GM23248 (cell line): Measurements from ENCODE around the gene TMC1. TPM values are rescaled to one million over a fixed set of nuclear protein-coding genes. Genes with fewer than 3 reads are reported as not detected.

Experiments used
- DNase-seq: peaks from one replicate; pipeline ENCODE4 v3.0.0-alpha.2; 2015
- H2AFZ ChIP-seq: fragments of 200-600 bp; sonication (generic); 2 replicates; pipeline ENCODE4 v1.6.1; 2016; ENCODE audit warnings: antibody characterized with exemption
- H3F3A ChIP-seq: fragments of 200-600 bp; sonication (generic); 2 replicates; pipeline ENCODE4 v1.6.1; 2016; ENCODE audit warnings: mild to moderate bottlenecking, antibody characterized with exemption, mixed run types; ENCODE audit not compliant: insufficient read depth
- H3K27ac ChIP-seq: fragments of 200-600 bp; sonication (generic); 2 replicates; pipeline ENCODE4 v1.5.1; 2016; ENCODE audit warnings: mild to moderate bottlenecking
- H3K27me3 ChIP-seq: fragments of 200-600 bp; sonication (generic); replicated peaks from 2 replicates; pipeline ENCODE4 v1.6.1; 2016; ENCODE audit warnings: mild to moderate bottlenecking; ENCODE audit not compliant: insufficient read depth
- H3K36me3 ChIP-seq: fragments of 200-600 bp; sonication (generic); 2 replicates; pipeline ENCODE4 v1.6.1; 2016; ENCODE audit warnings: low read depth, mild to moderate bottlenecking
- H3K4me1 ChIP-seq: fragments of 200-600 bp; sonication (generic); 2 replicates; pipeline ENCODE4 v1.6.1; 2016; ENCODE audit warnings: mild to moderate bottlenecking; ENCODE audit not compliant: insufficient read depth
- H3K4me2 ChIP-seq: fragments of 200-600 bp; sonication (generic); one replicate; pipeline ENCODE4 v1.6.1; 2016; ENCODE audit warnings: mild to moderate bottlenecking; ENCODE audit not compliant: unreplicated experiment
- H3K4me3 ChIP-seq: fragments of 200-600 bp; sonication (generic); 2 replicates; pipeline ENCODE4 v1.5.1; 2016; ENCODE audit warnings: mild to moderate bottlenecking
- H3K79me2 ChIP-seq: fragments of 200-600 bp; sonication (generic); 2 replicates; pipeline ENCODE4 v1.6.1; 2016; ENCODE audit warnings: mild to moderate bottlenecking; ENCODE audit not compliant: insufficient read depth
- H3K9ac ChIP-seq: fragments of 200-600 bp; sonication (generic); 2 replicates; pipeline ENCODE4 v1.6.1; 2016; ENCODE audit warnings: mild to moderate bottlenecking
- H3K9me2 ChIP-seq: fragments of 200-600 bp; sonication (generic); 2 replicates; pipeline ENCODE4 v1.6.1; 2016; ENCODE audit warnings: mixed run types, mild to moderate bottlenecking, moderate library complexity; ENCODE audit not compliant: insufficient read depth
- H3K9me3 ChIP-seq: fragments of 200-600 bp; sonication (generic); one replicate; pipeline ENCODE4 v1.6.1; 2017; ENCODE audit warnings: low read depth
- H4K20me1 ChIP-seq: fragments of 200-600 bp; sonication (generic); 2 replicates; pipeline ENCODE4 v1.6.0; 2016; ENCODE audit not compliant: insufficient read depth
- EZH2 ChIP-seq: fragments of 200-600 bp; sonication (generic); IDR thresholded peaks from 2 replicates; pipeline ENCODE4 v1.6.1; 2018; ENCODE audit warnings: antibody characterized with exemption, mild to moderate bottlenecking; ENCODE audit not compliant: insufficient read depth, poor library complexity, severe bottlenecking
- EZH2phosphoT487 ChIP-seq: fragments of 200-600 bp; sonication (generic); IDR thresholded peaks from 2 replicates; pipeline ENCODE4 v1.6.1; 2018; ENCODE audit warnings: antibody characterized with exemption, moderate library complexity, mild to moderate bottlenecking, low read depth; ENCODE audit not compliant: insufficient read depth
- WGBS, 2 experiments: methylation state at CpG; one replicate each; pipeline ENCODE4 v1.1.6; 2015 to 2017; ENCODE audit warnings: low lambda C conversion rate in 2 of 2, low coverage in 1 of 2; ENCODE audit errors: missing lambda C conversion rate in 2 of 2; 5-methylcytosine and 5-hydroxymethylcytosine counted together
- in situ Hi-C: fragments of 300-500 bp; cut with MboI; formaldehyde crosslinking; loops from 2 replicates; pipeline ENCODE4 v1.15.0; 2020
- polyA plus RNA-seq: library from polyadenylated mRNA; unstranded; fragments of >200 nt; fragmentation: Nextera tagmentation; extraction: Ambion mirVana; gene quantifications from 2 replicates; pipeline ENCODE4 v1.2.1, GENCODE V29; 2016
- total RNA-seq: library from RNA; depleted of rRNA; stranded (reverse); fragments of >200 nt; shearing (Covaris generic); gene quantifications from 2 replicates; pipeline ENCODE4 v1.2.3, GENCODE V29; 2014

TMC1 gene
- total and polyA plus RNA-seq, 2 experiments from 2014 or later = 0.45 TPM; not detected in 1

DNA sequence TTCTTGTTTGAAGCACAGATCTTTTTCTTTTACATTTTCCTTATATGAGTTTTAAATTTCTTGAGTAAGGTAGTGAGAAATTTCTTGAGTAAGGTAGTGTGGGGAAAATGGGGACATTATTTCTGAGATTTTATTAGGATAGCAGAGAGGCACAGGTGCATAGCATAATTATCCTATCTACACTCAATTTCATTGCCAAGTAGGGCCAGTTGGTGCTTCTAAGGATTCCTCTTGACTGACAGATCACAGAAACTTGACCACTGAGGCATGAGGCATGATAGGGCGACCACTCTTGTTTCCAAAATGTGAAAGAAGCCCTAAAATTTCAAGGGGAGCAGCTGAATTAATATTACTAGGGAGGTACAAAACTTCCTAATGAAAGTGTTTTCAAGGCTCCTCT is 31.4 kb upstream of the TMC1 start:
- no peak for TF ChIP-seq EZH2
- TF ChIP-seq EZH2phosphoT487 = no peak
- no peaks in the 10 kb centered on the region for H3K36me3 ChIP-seq
- no peak overlapping the region for H3K27ac ChIP-seq
- in situ Hi-C loops = no loop called here
- H3K4me3 ChIP-seq = no peak overlapping the region
- no peaks in the 10 kb centered on the region for H4K20me1 ChIP-seq
- 69 to 86% methylated on average over 1 of the region's 1 CpG for WGBS, 2 experiments
- H3K9ac ChIP-seq = no peak overlapping the region
- H3K4me2 ChIP-seq = no peak overlapping the region
- H3K27me3 ChIP-seq = no peaks in the 10 kb centered on the region
- H3F3A ChIP-seq = no peaks in the 10 kb centered on the region
- no peaks in the 10 kb centered on the region for H3K4me1 ChIP-seq
- no peaks in the 10 kb centered on the region for H3K9me3 ChIP-seq
- DNase-seq = no peak
- H3K9me2 ChIP-seq = no peaks in the 10 kb centered on the region
- no peaks in the 10 kb centered on the region for H3K79me2 ChIP-seq
- no peak overlapping the region for H2AFZ ChIP-seq

DNA sequence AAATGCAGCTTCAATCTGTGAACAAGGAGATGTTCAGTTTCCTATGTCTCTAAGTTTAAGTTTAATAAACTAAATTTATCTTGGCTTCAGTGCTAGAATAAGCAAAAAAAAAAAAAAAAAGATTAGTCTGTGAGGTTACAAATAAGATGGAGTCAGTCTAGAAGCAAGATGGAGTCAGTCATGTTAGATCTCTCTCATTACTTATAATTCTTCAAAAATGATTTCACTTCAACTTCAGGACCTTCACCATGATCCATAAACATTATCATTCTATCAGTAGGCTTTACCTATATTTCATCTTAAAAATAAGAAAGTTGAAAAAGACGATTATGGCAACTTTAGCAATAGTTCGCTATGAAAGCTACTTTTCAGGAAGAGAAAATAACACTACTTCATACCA is 30.2 kb upstream of the TMC1 start:
- Histone ChIP-seq H2AFZ (no peak overlapping the region), H3K27me3 (no peaks in the 10 kb centered on the region), H3K9me3 (no peaks in the 10 kb centered on the region), H4K20me1 (no peaks in the 10 kb centered on the region), H3K36me3 (no peaks in the 10 kb centered on the region), H3K4me1 (no peaks in the 10 kb centered on the region), H3F3A (no peaks in the 10 kb centered on the region), H3K79me2 (no peaks in the 10 kb centered on the region), H3K4me3 (no peak overlapping the region), H3K4me2 (no peak overlapping the region), H3K9ac (no peak overlapping the region), H3K9me2 (no peaks in the 10 kb centered on the region), H3K27ac (no peak overlapping the region)
- TF ChIP-seq EZH2phosphoT487 (no peak), EZH2 (no peak)
- no peak for DNase-seq
- 82 to 94% methylated on average over 2 of the region's 2 CpGs for WGBS, 2 experiments
- in situ Hi-C loops = no loop called here

DNA sequence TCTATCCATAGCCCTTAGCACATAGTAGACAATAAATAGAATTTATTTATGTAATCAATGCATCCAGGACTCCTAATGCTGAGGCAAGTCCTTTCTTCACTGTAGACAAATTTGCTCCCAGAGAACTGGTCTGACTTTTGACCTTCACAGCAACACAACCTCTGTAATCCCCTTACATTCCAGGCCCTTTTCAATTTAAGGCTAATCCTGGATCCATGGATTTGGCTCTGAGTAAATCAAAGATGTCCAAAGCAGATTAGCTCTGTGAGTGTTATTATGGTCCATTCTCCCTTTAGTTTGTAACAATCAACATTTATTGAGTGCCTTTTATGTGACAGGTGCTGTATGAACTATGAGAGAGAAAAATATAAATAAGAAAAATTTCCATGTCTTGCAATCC is 27.4 kb upstream of the TMC1 start:
- Histone ChIP-seq H3K4me1 (no peaks in the 10 kb centered on the region), H2AFZ (no peak overlapping the region), H3K9ac (no peak overlapping the region), H3K9me3 (no peaks in the 10 kb centered on the region), H3K79me2 (no peaks in the 10 kb centered on the region), H3K4me2 (no peak overlapping the region), H4K20me1 (no peaks in the 10 kb centered on the region), H3K9me2 (no peaks in the 10 kb centered on the region), H3K27ac (no peak overlapping the region), H3F3A (no peaks in the 10 kb centered on the region), H3K27me3 (no peaks in the 10 kb centered on the region), H3K36me3 (no peaks in the 10 kb centered on the region), H3K4me3 (no peak overlapping the region)
- in situ Hi-C loops = no loop called here
- DNase-seq = no peak
- no peak for TF ChIP-seq EZH2phosphoT487
- TF ChIP-seq EZH2 = no peak

DNA sequence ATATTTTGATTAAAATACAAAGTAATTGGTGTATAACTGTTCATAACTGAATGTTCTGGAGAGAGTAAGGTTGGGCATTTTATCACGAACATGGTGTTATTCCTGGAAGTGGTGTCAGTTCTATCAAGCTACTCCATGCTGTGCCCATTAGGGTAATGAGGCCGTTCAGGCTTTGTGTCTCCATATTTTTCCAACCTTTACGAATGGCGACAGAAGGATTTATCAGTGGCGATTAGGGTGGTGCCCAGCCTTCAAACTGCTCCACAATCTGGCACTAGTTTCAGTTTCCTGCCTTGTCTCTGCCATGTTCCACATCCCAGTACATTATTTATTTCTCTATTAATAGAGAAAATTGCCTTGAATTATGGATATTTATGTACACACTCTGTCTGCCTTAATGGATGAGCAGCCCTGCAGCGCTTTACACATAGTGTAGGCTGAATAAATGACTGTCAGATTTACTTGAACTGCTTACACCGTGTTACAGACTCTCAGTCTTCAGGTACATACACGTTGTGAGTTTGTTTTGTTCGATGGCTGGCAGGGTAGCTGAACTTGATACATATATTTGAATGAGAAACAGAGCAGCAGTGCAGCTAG is 23.9 kb upstream of the TMC1 start:
- H3K9ac ChIP-seq = no peak overlapping the region
- H3K4me1 ChIP-seq = no peaks in the 10 kb centered on the region
- no peak overlapping the region for H3K4me2 ChIP-seq
- no peak for TF ChIP-seq EZH2
- TF ChIP-seq EZH2phosphoT487 = no peak
- no peak for DNase-seq
- no peak overlapping the region for H3K27ac ChIP-seq
- in situ Hi-C loops = no loop called here
- no peaks in the 10 kb centered on the region for H3K9me3 ChIP-seq
- no peaks in the 10 kb centered on the region for H3K79me2 ChIP-seq
- no peak overlapping the region for H3K4me3 ChIP-seq
- H2AFZ ChIP-seq = no peak overlapping the region; the same call in 1 of the 2 replicates
- WGBS, 2 experiments = 84 to 89% methylated on average over 9 of the region's 9 CpGs
- H4K20me1 ChIP-seq = no peaks in the 10 kb centered on the region
- no peaks in the 10 kb centered on the region for H3K36me3 ChIP-seq
- H3F3A ChIP-seq = no peaks in the 10 kb centered on the region
- H3K27me3 ChIP-seq = no peaks in the 10 kb centered on the region
- H3K9me2 ChIP-seq = no peaks in the 10 kb centered on the region

DNA sequence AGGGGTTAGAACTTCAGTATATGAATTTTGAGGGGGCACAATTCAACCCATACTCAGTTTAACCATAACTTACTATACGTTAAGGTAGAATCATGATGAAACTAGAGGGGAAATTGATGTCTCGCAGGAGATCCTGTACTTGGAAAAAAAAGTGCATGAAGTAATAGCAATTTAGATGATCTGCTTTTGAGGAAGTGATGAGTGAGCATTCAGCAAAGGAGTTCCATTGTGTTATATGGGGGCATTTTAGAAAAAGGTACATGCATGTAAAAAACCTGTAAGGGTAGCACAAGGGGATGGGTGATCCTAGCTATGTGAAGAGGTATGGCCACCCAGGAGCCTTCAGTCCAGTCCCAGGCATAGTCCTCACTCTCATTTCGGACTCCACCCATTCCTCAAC is 14.8 kb upstream of the TMC1 start:
- Histone ChIP-seq H3K27ac (no peak overlapping the region), H3F3A (peaks cover 18% of the 10 kb centered on the region), H4K20me1 (no peaks in the 10 kb centered on the region), H3K79me2 (no peaks in the 10 kb centered on the region), H3K4me1 (peaks cover 19% of the 10 kb centered on the region), H3K4me3 (no peak overlapping the region), H3K27me3 (no peaks in the 10 kb centered on the region), H3K9me2 (no peaks in the 10 kb centered on the region), H3K36me3 (no peaks in the 10 kb centered on the region), H3K4me2 (no peak overlapping the region), H3K9ac (no peak overlapping the region), H3K9me3 (no peaks in the 10 kb centered on the region), H2AFZ (no peak overlapping the region)
- WGBS, 2 experiments = 91 to 93% methylated on average over 3 of the region's 3 CpGs
- no peak for DNase-seq
- TF ChIP-seq EZH2phosphoT487 (no peak), EZH2 (no peak)
- in situ Hi-C loops = no loop called here
